GM12873 (cell line): ENCODE measurements around the gene JAKMIP2.

Source experiments
- CTCF ChIP-seq: IDR thresholded peaks from 2 replicates; pipeline ENCODE4 v1.5.1; 2012; ENCODE audit warnings: low read depth, mild to moderate bottlenecking, moderate library complexity, low read length, control low read depth; ENCODE audit not compliant: insufficient read depth; ENCODE audit errors: missing control alignments

The JAKMIP2 gene

GRCh38 chr5:147673791-147674190 is 108.7 kb downstream of the JAKMIP2 start:
- no peak for TF ChIP-seq CTCF

DNA sequence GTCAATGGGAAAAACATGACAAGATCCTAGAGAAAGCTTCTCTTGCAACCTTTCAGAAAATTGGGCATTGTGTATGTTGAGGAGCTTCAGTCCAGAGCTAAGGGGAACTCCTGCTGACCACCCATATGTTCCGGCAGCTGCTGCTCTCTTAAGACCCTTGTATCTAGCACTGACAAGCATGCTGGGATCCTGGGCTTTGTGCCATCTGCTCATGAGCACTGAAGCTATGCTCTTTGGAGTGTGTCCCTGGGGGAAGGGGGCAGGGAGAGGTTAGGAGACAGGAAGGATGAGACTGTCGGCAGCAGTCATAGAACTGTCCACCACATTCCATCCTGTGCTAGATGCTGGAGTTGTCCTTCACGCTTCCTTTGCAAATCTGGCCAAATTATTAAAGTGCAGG is 109.3 kb downstream of the JAKMIP2 start:
- no peak for TF ChIP-seq CTCF

DNA sequence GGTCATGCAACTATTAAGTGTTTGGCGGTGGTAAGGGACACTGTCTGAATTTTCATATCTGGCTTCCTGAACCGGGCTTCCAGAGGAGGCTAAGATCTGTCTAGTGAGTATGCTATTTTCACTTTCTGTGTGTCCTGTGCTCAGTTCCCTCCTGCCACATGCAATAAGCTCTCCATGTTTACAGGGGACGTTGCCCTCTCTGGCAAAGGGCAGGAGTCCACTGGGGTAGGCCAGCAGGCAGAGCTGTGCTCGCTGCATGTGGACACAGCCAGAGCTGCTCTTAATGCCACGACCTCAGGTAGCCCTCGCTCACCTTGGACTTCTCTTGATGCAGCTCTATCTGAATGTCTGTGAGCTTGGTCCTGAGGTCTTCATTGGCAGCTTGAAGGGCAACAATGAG is 111.2 kb downstream of the JAKMIP2 start:
- TF ChIP-seq CTCF, result no peak

- no peak for TF ChIP-seq CTCF
Observed at GRCh38 chr5:147670815-147671214, 111.7 kb downstream of the JAKMIP2 start.

DNA sequence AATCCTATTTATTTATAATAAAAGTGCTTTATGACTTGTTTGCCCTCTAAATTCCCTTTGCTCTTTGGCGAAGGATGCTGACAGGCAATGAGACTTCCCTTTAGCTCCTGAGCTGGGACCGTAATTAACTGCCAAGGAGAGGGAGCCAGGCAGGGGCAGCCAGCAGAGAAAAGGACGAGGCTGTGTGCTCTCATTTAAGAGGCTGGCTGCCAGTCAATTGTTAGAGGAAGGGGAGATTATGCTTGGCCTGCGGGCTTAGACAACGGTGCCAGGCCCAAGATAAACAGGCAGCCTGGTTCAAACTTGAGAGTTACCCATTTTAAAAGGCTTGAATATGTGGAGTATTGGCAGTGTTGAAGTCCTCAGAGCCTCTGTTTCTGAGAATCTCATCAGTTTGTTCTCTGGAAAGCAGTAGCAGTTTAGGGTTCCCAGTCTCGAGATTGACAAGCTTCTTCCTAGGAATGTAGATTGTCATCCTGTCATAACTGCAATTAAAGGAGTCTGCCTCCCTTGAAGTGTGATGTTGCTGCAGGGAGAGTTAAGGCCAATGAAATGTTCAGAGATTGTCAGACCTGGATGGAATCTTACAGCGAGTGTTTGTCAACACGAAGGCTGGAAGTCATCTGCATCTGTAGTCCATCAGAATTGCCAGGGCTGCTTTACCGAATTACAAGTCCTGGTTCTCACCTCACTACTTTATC is 113.2 kb downstream of the JAKMIP2 start:
- no peak for TF ChIP-seq CTCF

DNA sequence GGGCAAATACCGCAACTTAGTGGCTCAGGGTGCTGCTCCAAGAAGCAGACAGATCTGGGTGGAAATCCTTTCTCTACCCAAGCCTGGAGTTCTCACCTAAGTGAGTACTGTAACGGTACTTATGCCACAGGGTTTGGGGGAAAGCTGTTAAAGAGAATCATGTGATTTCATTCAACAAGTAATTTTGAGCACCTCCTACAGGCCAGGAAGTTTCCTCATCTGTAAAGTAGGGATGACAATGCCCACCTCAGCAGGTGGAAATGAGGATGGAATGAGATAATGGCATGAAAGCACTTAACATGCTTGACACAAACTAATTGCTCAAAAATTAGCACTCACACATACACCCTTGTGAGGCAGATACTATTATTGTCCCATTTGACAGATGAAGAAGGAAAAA is 114.1 kb downstream of the JAKMIP2 start:
- TF ChIP-seq CTCF, result no peak

GRCh38 chr5:147667363-147667762 is 115.2 kb downstream of the JAKMIP2 start:
- TF ChIP-seq CTCF, result no peak
